ENCODE data around the gene ABTB2. TPM values are rescaled to one million over a fixed set of nuclear protein-coding genes. Genes with fewer than 3 reads are reported as not detected.

ABTB2 gene
- total and polyA plus RNA-seq, 2 experiments from 2014 or later: 2.6 to 12.1 TPM

DNA sequence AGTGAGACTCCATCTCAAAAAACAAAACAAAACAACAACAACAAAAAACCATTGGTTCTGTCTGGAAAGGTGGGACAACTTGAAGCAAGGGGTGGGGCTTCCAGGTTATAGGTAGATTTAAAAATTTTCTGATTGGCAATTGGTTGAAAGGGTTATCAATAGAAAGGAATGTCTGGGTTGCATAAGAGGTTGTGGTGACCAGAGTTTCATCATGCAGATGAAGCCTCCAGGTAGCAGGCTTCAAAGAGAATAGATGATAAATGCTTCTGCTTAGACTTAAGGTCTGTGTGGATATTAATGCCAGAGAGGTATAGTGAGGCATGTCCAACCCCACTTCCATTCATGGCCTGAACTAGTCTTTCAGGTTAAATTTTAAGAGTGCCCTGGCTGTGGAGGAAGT lies 135.8 kb downstream of the ABTB2 start (continued):
- TF ChIP-seq NANOG (IDR thresholded peaks at IDR 0.05; ENCODE audit: borderline replicate concordance) (no peak), JUNB (IDR thresholded peaks at IDR 0.05; ENCODE audit: unreplicated experiment) (no peak), STAT1 (IDR thresholded peaks at IDR 0.05; ENCODE audit: unreplicated experiment) (no peak)
- TF ChIP-seq, protein P1, sequence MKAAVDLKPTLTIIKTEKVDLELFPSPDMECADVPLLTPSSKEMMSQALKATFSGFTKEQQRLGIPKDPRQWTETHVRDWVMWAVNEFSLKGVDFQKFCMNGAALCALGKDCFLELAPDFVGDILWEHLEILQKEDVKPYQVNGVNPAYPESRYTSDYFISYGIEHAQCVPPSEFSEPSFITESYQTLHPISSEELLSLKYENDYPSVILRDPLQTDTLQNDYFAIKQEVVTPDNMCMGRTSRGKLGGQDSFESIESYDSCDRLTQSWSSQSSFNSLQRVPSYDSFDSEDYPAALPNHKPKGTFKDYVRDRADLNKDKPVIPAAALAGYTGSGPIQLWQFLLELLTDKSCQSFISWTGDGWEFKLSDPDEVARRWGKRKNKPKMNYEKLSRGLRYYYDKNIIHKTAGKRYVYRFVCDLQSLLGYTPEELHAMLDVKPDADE (IDR thresholded peaks at IDR 0.05): no peak

DNA sequence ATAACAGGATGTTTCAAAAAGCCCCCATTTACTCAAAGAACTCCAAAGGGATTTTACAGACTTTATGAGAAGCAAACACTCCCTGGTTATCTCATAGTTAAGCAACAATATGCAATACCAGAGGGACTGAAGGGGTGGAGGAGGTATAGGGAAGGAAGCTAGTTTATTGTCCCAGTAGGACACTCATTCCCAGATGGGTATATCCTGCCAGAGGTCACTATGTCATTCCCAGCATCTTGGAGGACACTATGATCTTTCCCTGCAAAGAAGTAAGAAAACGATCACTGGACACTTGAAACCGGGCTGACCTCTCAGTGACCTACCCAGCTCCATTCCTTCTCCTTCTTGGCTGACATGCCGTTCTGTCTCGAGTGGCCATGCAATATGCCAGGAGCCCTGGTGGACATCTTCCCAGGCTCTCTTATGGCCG lies 137.9 kb downstream of the ABTB2 start:
- no peak for DNase-seq (ENCODE audit: low spot score)
- no peaks in the 10 kb centered on the region; the same call in 1 of the 2 replicates for H4K20me1 ChIP-seq (replicated peaks; ENCODE audit: insufficient read depth)
- H3K4me1 ChIP-seq (ENCODE audit: insufficient read depth): peaks cover 11% of the 10 kb centered on the region
- no peaks in the 10 kb centered on the region for H3K36me3 ChIP-seq (ENCODE audit: insufficient read depth)
- TF ChIP-seq REST (IDR thresholded peaks at IDR 0.05; ENCODE audit: unreplicated experiment) (no peak), STAT1 (IDR thresholded peaks at IDR 0.05; ENCODE audit: unreplicated experiment) (no peak), POLR2AphosphoS5 (IDR thresholded peaks at IDR 0.05; ENCODE audit: low read depth) (no peak), JUNB (IDR thresholded peaks at IDR 0.05; ENCODE audit: unreplicated experiment) (no peak), EZH2phosphoT487 (IDR thresholded peaks at IDR 0.05; ENCODE audit: unreplicated experiment) (no peak), ZNF114 (CRISPR knock-in tag; IDR thresholded peaks at IDR 0.05) (no peak), CREB1 (CRISPR knock-in tag; IDR thresholded peaks at IDR 0.05; ENCODE audit: low read depth) (no peak), CTCF (conservative IDR thresholded peaks at IDR 0.05; ENCODE audit: low read depth in 2 of 2) (no peak)
- TF ChIP-seq, protein P1 (IDR thresholded peaks at IDR 0.05): no peak
- TF ChIP-seq, protein P2, sequence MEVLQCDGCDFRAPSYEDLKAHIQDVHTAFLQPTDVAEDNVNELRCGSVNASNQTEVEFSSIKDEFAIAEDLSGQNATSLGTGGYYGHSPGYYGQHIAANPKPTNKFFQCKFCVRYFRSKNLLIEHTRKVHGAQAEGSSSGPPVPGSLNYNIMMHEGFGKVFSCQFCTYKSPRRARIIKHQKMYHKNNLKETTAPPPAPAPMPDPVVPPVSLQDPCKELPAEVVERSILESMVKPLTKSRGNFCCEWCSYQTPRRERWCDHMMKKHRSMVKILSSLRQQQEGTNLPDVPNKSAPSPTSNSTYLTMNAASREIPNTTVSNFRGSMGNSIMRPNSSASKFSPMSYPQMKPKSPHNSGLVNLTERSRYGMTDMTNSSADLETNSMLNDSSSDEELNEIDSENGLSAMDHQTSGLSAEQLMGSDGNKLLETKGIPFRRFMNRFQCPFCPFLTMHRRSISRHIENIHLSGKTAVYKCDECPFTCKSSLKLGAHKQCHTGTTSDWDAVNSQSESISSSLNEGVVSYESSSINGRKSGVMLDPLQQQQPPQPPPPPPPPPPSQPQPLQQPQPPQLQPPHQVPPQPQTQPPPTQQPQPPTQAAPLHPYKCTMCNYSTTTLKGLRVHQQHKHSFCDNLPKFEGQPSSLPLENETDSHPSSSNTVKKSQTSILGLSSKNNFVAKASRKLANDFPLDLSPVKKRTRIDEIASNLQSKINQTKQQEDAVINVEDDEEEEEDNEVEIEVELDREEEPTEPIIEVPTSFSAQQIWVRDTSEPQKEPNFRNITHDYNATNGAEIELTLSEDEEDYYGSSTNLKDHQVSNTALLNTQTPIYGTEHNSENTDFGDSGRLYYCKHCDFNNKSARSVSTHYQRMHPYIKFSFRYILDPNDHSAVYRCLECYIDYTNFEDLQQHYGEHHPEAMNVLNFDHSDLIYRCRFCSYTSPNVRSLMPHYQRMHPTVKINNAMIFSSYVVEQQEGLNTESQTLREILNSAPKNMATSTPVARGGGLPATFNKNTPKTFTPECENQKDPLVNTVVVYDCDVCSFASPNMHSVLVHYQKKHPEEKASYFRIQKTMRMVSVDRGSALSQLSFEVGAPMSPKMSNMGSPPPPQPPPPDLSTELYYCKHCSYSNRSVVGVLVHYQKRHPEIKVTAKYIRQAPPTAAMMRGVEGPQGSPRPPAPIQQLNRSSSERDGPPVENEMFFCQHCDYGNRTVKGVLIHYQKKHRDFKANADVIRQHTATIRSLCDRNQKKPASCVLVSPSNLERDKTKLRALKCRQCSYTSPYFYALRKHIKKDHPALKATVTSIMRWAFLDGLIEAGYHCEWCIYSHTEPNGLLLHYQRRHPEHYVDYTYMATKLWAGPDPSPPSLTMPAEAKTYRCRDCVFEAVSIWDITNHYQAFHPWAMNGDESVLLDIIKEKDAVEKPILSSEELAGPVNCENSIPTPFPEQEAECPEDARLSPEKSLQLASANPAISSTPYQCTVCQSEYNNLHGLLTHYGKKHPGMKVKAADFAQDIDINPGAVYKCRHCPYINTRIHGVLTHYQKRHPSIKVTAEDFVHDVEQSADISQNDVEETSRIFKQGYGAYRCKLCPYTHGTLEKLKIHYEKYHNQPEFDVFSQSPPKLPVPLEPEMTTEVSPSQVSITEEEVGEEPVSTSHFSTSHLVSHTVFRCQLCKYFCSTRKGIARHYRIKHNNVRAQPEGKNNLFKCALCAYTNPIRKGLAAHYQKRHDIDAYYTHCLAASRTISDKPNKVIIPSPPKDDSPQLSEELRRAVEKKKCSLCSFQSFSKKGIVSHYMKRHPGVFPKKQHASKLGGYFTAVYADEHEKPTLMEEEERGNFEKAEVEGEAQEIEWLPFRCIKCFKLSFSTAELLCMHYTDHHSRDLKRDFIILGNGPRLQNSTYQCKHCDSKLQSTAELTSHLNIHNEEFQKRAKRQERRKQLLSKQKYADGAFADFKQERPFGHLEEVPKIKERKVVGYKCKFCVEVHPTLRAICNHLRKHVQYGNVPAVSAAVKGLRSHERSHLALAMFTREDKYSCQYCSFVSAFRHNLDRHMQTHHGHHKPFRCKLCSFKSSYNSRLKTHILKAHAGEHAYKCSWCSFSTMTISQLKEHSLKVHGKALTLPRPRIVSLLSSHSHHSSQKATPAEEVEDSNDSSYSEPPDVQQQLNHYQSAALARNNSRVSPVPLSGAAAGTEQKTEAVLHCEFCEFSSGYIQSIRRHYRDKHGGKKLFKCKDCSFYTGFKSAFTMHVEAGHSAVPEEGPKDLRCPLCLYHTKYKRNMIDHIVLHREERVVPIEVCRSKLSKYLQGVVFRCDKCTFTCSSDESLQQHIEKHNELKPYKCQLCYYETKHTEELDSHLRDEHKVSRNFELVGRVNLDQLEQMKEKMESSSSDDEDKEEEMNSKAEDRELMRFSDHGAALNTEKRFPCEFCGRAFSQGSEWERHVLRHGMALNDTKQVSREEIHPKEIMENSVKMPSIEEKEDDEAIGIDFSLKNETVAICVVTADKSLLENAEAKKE (CRISPR knock-in tag; IDR thresholded peaks at IDR 0.05): no peak
- H3K4me2 ChIP-seq: no peak overlapping the region
- H3K79me2 ChIP-seq (replicated peaks; ENCODE audit: insufficient read depth): no peaks in the 10 kb centered on the region
- H3K4me1 Mint-ChIP-seq: peaks cover 23% of the 10 kb centered on the region
- no peaks in the 10 kb centered on the region for H3K9me3 Mint-ChIP-seq
- no peaks in the 10 kb centered on the region for H3K36me3 Mint-ChIP-seq (ENCODE audit: low read depth)
- no peak for ATAC-seq
- peaks cover 15% of the 10 kb centered on the region for H3K27me3 Mint-ChIP-seq (ENCODE audit: insufficient read depth, low read depth, poor library complexity)
- no peak overlapping the region for H3K4me3 Mint-ChIP-seq
- no peaks in the 10 kb centered on the region for H3F3A ChIP-seq (replicated peaks; ENCODE audit: low read depth)
- H3K9me2 ChIP-seq (ENCODE audit: insufficient read depth): no peaks in the 10 kb centered on the region
- H3K27ac ChIP-seq (ENCODE audit: low read depth): no peak overlapping the region
- no peak overlapping the region for H3K27ac Mint-ChIP-seq
- no peak overlapping the region for H2AFZ ChIP-seq
- no peak overlapping the region for H3K4me3 ChIP-seq
- no peaks in the 10 kb centered on the region for H3K27me3 ChIP-seq (ENCODE audit: insufficient read depth)

Measured in GM23338 (cell line).